NCI-H187 treated with DMSO at 0.1 percent for 48 hours (cell line): ENCODE data around the gene MGST2.

Source experiments
- DNase-seq: peaks from one replicate; lab custom pipeline; 2025; lab: John Stamatoyannopoulos, UW

Gene MGST2

DNA sequence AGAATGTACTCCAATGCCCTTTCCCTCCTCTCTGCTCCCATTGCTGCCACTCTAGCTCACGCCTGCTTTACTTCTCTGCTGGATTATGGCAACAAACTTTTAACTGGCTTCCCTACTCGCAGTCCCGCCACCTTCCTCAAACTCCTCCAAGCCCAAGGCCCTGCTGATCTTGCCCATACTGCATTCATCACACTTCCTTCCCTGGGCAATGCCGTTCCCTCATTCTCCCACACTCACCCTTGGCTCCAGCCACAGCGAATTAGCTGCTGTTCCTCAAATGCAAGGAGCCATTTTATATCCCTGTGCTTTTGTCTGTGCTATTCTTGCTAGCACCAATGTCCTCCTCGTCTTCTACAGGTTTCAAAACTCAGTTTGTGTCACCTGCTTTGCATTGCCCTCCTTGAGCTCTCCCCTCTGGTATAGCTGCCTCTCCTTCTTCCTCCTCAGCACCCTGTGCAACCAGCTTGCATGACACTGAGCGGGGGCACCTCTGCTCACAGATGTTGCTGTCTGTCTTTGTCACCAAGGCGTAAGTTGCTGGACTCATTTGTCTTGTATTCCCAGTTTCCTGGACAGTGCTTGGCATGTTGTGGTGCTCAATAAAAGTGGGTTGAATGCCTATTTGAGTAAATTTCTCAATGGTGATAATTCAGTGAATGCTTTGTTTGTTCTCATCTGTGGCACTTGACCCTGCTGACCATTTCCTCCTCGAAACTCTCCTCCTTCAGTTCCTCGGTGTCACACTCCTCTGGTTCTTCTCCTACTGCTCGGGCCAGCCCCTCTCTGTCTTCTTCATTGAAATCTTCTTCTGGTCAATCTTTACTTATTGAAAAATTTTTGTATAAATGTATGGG is 22.4 kb upstream of the MGST2 start:
- DNase-seq = no peak

DNA sequence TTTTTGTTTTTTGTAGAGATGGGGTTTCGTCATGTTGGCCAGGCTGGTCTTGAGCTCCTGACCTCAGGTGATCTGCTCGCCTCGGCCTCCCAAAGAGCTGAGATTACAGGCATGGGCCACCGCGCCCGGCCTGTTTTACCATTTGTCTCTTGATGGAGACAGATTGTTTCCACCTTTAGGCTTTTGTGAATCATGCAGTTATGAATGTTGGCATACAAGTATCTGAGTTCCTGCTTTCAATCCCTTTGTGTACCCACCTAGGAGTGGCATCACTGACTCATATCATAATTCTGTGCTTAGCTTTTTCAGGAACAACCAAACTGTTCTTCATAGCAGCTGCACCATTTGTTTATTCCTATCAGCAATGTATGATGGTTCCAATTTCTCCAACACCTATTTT is 20.2 kb upstream of the MGST2 start:
- no peak for DNase-seq

DNA sequence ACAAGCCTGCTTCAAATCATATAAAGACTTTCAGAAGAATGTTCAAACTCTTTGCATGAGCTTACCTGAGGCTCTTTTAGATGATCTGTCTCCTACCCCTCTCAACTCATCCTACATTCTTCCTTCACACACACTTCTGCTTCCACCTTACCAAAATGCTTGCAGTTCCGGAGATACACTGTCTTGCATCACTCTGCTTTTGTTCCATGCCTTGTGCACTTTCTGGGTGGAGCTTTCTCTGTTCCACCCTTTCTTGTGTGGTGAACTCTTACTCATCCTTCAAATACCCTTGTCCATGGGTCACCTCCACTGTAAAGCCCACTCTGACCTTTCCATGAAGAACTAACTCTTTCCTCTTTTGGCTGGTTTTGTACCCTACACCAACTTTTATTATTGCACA is 18.4 kb upstream of the MGST2 start:
- no peak for DNase-seq

DNA sequence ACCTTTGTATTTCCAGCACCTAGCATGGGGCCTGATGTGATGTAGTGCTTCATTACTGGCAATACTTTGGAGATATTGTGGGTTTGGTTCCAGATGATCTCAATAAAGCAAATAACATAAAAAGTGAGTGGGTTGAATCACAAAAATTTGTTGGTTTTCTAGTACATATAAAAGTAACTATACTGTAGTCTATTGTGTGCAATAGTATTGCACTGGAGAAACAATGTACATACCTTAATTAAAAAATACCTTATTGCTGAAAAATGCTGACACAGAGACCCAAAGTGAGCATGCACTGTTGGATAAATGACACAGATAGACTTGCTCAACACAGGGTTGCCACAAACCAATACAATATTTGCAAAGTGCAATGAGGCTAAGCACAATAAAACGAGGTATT is 17.7 kb upstream of the MGST2 start:
- no peak for DNase-seq

DNA sequence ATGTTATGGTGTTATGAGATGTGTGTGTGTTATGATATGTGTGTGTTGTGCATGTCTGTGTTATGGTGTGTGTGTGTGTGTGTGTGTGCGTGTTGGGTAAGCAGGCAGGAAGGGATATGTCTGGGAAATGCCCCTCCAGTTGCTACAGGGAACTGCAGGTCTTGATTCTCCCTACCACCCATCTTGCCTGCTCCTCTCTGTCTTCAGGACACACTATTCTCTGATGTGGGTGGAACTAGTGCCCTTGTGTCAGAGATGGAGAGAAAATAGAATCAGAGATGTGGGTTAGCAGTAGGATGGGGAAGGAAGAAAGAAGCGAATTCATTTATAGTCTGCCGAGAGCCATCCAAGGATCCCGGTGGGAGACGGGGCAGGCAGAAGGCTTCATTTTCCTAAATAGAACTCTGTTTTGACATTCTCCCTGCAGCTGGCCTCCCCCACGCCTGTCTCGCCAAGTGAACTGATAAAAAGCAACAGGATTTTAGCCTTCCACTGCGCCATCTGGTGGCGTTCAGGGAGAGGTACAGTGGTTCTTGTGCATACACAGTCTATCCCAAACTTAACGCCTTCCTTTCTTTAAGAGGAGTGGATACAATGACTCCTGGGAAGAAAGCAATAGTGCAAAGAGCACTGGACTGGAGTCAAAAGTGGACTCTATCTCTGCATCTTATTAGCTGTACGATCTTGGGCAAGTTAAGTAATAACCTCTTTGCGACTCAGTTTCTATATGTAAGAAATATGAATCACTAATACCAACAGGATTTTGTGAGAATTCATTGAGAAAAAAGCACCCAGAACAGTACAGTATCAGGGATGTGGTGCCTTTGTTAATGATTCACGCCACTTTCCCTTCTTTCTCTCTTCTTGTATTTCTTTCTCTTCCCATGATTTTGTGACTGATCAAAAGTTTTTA is 14.1 kb upstream of the MGST2 start:
- peak; percentile 12 for DNase-seq

DNA sequence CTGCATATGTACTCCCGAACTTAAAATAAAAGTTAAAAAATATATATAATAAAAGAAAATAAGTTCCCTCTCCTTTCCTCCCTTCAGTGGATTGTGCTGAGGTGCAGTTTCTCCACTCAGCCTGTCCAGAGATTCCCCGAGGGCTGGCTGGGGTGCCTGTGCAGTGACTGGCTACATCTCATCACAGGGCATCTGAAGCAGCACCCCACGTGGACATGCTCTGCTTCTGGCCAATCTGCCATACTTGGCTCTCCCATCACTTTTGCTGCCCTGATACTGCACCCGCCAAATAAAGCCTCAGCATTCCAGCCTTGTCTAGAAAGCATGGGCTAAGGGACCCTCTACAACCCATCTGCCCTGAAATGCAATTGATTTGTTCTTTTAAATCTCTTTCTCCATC is 11.1 kb upstream of the MGST2 start:
- no peak for DNase-seq

DNA sequence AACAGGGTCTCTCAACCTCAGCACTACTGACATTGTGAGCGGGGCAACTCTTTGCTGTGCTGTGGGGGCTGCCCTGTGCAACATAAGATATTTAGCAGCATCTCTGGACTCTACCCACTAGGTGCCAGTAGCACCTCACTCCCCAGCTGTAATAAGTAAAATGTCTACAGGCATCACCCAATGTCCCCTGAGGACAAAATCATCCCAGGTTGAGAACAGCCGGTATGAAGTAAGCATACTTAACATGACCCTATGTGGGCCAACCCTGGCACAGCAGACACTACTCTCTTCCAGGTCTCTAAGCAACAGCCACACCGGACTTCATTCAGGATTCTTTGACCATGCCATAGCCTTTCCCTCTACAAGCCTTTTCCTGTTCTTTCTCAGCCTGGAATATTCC is 10.5 kb upstream of the MGST2 start:
- DNase-seq = no peak

DNA sequence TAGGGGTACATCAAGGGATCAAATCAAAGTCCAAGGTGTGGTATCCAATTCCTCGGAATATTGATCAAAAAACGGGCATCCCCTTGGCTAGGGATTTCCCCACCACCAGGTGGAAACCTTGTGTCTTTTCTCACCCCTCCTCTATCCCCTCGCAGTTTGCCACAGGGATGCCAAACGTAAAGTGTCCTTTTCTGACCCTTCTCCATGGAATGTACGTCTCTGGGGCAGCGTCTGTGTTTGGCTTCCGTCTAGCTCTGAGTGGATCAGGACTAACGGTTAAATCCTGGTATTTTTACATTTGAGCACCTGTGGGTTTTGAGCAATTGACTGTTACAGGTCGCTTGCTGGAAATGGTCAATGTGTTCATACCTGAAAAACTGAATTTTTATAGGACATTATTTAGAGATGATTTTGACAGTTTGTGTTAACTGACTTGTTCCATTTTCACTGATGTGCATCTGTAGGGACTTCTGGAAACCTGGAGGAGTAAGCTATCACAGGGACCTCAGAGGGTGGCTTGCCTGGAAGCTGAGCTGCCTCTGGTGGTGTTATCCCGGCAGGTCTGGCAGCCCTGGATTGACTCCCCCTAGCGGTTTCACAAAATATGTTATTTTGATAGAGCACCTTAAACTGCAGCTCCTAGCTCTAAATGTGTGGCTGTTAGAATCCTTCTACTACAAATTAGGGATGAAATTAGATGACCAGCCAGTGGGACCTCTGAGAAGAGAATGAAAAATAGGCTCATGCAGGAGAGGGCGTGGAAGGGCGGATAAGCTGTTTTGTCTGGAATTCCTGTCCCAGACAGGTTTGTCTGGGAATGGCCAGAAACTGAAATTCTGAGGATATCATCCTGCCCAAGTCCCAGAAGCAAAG is 8.8 kb upstream of the MGST2 start:
- no peak for DNase-seq

DNA sequence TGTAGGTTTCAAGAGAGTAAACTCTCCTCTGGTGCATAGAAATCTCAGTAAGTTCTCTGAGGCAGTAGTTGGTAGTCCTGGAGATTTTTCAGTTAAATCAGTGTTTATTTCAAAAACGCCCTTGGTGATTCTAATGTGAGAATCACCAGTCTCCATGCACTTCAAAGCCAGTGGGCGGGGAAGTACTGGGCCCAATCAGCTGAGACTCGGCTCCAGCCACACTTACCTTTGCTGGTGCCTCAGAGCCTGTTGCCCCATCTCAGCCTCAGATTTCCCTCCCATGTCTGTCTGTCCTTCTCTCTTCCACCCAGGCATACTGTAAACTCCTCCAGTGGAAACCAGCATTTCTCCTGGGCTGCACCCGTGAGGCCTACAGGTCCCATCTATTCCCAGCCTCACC is 7.4 kb upstream of the MGST2 start:
- no peak for DNase-seq

DNA sequence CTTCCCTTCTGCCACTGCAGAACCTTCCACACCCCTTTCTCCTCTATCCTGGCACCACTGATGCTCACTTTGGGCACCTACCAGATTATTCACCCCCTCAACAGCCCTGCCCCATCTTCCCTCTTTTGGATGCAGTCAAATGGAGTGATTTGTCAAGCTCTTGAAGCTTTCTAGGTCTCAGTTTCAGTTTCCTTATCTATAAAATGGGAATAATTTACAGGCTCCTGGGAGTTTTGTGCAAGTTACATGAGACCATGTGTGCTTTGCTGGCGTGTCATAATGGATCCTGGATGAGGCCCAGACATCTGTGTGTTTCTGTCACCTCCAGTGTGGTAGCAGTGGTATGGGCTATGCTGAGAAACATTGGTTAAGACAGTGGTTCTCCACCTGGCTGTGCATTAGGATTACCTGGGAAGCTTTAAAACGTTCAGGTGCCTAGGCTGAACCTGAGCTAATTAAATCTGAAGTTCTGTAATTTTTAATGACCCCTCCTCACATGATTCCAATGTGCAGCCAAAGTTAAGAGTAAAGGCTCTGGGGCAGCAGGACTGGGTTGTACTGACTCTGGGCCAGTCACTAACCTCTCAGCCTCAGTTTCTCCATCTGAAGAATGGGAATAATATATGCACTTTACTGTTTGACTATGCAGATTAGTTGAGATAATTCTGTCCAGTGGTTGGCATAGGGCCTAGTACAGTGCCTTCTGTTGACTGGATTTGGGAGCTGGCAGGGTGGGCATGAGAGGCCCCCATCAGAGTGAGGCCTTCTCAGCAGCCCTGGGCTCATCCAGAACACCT is 6.8 kb upstream of the MGST2 start:
- DNase-seq = no peak

DNA sequence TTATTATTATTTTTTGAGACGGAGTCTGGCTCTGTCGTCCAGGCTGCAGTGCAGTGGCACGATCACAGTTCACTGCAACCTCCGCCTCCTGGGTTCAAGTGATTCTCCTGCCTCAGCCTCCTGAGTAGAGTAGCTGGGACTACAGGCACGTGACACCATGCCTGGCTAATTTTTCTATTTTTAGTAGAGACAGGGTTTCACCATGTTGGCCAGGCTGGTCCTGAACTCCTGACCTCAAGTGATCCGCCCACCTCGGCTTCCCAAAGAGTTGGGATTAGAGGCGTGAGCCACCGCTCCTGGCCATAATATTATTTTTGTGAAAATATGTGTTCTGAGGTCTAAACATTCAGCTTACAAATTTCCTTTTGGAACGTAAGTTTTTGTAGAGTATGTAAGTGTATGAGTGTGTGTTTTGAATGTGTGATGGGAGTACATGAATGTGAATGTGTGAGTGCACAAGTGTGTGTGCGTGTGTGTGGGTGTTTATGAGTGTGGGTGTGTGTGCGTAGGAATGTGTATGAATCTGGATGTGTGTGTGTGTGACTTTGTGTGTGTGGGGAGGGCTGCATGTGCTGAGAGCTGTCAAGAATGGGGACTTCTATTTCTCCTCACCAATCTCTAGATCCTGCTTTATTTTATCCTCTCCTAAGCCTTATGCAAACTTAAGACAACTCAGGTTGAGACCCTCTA is 5.7 kb upstream of the MGST2 start:
- no peak for DNase-seq

DNA sequence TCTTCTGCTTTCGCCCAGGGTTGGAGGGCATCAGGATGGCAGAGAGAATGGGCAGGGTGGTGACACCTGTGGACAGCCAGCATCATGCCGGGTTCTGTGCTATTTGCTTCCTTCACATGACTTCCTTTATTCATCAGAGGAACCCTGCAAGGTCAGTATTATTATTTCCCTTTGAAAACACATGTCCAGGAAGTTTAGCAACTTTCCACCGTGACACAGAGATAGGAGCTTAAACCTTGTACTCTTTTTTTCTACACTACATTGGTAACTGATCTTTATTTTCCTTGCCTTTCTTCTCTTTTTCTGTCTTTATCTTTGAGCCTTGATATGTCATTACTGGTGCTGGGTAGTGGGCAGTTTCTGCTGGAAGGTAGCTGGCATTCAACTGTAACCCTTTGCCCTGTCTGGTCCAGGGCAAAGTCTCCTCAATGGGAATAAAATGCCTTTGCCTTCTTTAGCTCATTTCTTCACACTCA is 5.0 kb upstream of the MGST2 start:
- no peak for DNase-seq

DNA sequence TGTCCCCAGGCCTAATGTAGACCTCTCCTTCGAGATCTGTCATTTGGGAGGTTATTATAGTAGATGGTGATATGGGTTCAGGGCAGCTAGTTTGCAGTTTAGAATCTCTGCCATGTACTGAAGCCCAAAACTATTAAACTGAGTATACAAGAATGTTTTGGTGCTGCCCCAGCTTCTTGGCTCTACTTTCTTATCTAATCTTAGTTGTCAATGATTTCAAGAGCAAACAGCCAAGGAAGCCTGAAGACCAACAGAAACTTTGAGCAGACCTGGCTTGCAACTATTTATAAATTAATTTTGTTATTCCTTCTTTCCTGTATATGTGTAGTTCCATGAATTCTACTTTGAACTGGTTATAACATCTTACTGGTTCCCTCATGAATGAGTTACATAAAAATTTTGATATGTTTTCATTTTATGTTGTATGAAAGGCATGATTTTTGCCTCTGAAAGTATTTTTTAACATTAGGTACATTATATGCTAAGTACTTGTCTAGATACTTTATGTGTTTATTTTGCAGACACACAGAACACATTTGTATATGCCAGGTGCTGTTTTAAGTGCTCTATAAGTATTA is 2.0 kb upstream of the MGST2 start:
- DNase-seq = no peak

DNA sequence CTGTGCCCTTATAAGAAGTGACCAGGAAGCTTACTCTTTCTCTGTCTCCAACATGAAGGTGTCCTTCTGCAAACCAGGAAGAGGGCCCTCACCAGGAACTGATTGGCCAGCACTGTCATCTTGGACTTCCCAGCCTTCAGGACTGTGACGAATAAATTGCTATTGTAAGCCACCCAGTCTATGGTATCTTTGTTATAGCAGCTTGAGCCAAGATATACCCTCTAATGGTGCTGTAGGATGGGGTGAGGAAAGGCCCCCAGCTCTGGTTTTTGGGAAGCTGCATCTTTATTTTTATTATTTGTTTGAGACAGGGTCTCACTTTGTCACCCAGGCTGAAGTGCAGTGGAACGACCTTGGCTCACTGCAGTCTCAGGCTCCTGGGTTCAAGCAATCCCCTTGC is 1.2 kb upstream of the MGST2 start:
- DNase-seq = no peak

DNA sequence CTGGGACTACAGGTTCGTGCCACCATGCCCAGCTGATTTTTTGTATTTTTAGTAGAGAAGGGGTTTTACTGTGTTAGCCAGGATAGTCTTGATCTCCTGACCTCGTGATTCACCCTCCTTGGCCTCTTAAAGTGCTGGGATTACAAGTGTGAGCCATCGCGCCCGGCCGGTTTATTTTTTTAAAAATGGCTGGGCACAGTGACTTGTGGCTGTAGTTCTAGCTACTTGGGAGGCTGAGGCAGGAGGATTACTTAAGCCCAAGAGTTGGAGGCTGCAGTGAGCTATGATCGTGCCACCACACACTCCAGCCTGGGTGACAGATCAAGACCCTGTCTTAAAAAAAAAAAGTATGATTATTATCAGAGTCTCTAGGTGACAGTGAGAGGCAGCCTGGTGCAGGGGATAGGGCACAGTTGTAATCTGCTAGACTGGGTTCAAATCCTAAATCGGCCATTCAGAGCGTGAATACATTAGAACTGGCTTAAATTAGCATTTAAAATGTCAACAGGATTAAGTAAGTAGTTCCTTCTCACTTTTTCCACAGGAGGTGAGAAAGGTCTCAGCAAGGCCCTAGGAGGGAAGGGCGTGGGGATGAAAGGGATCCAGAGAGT is 435 bp upstream of the MGST2 start:
- no peak for DNase-seq

DNA sequence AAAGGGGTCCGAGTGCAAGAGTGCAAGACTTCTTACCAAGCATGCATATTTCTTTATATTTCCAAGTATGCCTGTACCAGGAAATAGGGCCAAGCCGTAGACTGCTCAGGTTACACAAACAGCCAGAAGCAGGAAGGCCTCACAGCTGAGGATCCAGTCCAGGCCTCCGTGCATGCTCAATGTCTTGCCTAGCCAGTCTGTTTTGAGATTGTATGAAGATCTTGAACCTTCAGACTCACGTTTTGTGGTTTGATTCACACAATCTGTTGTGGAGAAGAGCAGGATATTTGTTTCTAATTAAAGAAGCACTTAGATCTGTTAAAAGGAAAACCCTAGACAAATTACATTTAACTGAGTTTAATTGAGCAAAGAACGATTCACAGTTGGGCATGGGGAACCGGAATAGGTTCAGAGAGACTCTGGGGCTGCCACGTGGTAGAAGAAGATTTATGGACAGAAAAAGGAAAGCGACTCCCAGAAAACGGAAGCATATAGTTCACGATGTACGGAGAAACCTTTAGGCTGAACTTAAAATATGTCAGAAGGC is 1.2 kb downstream of the MGST2 start:
- peak; percentile 4 for DNase-seq

DNA sequence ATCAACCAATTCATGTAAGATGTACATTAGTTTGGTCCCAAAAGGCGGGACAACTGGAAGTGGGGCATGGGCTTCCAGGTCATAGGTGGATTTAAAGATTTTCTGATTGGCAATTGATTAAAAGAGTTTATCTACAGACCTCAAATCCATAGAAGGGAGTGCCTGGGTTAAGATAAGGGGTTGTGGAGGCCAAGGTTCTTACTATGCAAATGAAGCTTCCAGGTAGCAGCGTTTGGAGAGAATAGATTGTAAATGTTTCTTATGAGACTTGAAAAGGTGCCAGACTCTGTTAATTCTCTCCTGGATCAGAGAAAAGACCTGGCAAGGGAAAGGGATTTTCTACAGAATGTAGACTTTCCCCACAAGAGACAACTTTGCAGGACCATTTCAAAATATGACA is 2.4 kb downstream of the MGST2 start:
- DNase-seq = no peak

DNA sequence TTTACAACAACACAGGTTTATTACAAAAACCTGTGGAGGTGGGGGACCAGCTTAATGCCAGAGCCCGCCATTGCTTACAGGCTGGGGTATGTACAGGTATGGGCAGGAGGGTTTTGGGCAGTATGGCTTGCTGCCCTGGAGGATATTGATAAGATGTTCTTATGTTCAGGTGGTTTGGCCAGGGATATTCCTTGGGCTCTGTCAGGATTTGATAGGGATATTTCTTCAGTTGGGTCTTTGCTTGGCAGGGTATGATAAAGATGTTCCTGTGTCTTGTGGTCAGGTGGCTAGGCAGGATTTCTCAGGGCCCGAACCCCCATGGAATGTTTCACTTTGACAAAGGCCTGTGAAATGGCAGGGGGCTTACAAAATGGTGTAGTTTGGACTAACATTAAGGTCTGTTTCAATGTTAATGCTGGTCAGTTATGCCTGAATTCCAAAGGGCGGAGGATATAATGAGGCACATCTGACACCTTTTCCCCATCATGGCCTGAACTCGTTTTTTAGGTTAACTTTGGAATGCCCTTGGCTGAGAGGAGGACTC is 3.1 kb downstream of the MGST2 start:
- DNase-seq = no peak

DNA sequence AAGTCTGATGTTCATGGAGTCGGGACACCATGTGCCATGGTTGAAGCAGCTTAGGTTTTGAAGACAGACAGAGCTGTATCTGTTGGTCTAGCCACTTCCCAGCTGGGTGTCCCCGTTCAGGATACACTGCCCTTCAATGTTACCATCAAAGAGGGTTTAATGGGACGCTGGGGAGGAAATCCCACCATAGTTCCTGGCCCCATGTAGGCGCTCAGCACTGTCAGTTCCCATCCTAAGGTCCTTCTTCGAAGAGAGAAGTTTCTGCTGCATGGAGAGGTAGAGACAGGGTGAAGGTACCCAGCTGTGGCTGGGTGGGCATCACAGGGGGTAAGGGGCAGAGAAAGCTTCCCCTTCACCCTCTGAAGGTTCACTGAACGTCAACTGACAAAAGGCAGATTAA is 3.7 kb downstream of the MGST2 start:
- no peak for DNase-seq
